GM23338 (cell line): ENCODE data around the gene RCCD1. TPM values are rescaled to one million over a fixed set of nuclear protein-coding genes. Genes with fewer than 3 reads are reported as not detected.
A peak's percentile ranks its signal among the peaks of the same experiment; 100 is the strongest.

Experiments used
- ATAC-seq: fragments of 200-7000 bp; cut with Tn5 transposase; 3 replicates; pipeline ENCODE4 v1.9.1; 2020
- DNase-seq: peaks from one replicate; pipeline ENCODE4 v3.0.0-alpha.2; 2015; ENCODE audit warnings: low spot score
- H2AFZ ChIP-seq: fragments of 200-600 bp; sonication (generic); 2 replicates; pipeline ENCODE4 v1.8.0; 2016; ENCODE audit warnings: antibody characterized with exemption, mild to moderate bottlenecking, moderate library complexity
- H3F3A ChIP-seq: fragments of 200-600 bp; sonication (generic); replicated peaks from 2 replicates; pipeline ENCODE4 v1.8.0; 2017; ENCODE audit warnings: antibody characterized with exemption, mixed run types, low read depth
- H3K27ac ChIP-seq: fragments of 200-600 bp; sonication (generic); 2 replicates; pipeline ENCODE4 v1.6.1; 2016; ENCODE audit warnings: low read depth
- H3K27me3 ChIP-seq: fragments of 200-600 bp; sonication (generic); 2 replicates; pipeline ENCODE4 v1.8.0; 2016; ENCODE audit warnings: mild to moderate bottlenecking, mixed run types, moderate library complexity; ENCODE audit not compliant: insufficient read depth
- H3K36me3 ChIP-seq: fragments of 200-600 bp; sonication (generic); 2 replicates; pipeline ENCODE4 v1.8.0; 2016; ENCODE audit warnings: mild to moderate bottlenecking; ENCODE audit not compliant: insufficient read depth
- H3K4me1 ChIP-seq: fragments of 200-600 bp; sonication (generic); 2 replicates; pipeline ENCODE4 v1.8.0; 2016; ENCODE audit warnings: mild to moderate bottlenecking, moderate library complexity; ENCODE audit not compliant: insufficient read depth
- H3K4me2 ChIP-seq: fragments of 200-600 bp; sonication (generic); 2 replicates; pipeline ENCODE4 v1.7.1; 2017; ENCODE audit warnings: mixed run types
- H3K4me3 ChIP-seq: fragments of 200-600 bp; sonication (generic); 2 replicates; pipeline ENCODE4 v1.6.1; 2016; ENCODE audit warnings: mixed run types
- H3K79me2 ChIP-seq: fragments of 200-600 bp; sonication (generic); replicated peaks from 2 replicates; pipeline ENCODE4 v1.8.0; 2017; ENCODE audit warnings: mild to moderate bottlenecking; ENCODE audit not compliant: insufficient read depth
- H3K9me2 ChIP-seq: fragments of 200-600 bp; sonication (generic); 2 replicates; pipeline ENCODE4 v1.8.0; 2017; ENCODE audit not compliant: insufficient read depth
- H4K20me1 ChIP-seq: fragments of 200-600 bp; sonication (generic); replicated peaks from 2 replicates; pipeline ENCODE4 v1.8.0; 2017; ENCODE audit warnings: mild to moderate bottlenecking; ENCODE audit not compliant: insufficient read depth
- H3K27ac Mint-ChIP-seq: 2 replicates; pipeline ENCODE4 v1.8.0; 2020; ENCODE audit warnings: inconsistent platforms, mild to moderate bottlenecking, moderate library complexity, mixed read lengths
- H3K27me3 Mint-ChIP-seq: 3 replicates; pipeline ENCODE4 v1.8.0; 2022; ENCODE audit warnings: low read depth, mild to moderate bottlenecking, moderate library complexity, mixed read lengths, inconsistent platforms; ENCODE audit not compliant: insufficient read depth, poor library complexity
- H3K36me3 Mint-ChIP-seq: 3 replicates; pipeline ENCODE4 v1.8.0; 2021; ENCODE audit warnings: low read depth, mild to moderate bottlenecking, inconsistent platforms, moderate library complexity, mixed read lengths
- H3K4me1 Mint-ChIP-seq: 3 replicates; pipeline ENCODE4 v1.8.0; 2020; ENCODE audit warnings: mild to moderate bottlenecking, inconsistent platforms, mixed read lengths
- H3K4me3 Mint-ChIP-seq: 3 replicates; pipeline ENCODE4 v1.8.0; 2021; ENCODE audit warnings: moderate library complexity, mild to moderate bottlenecking, inconsistent platforms, mixed read lengths
- H3K9me3 Mint-ChIP-seq: 3 replicates; pipeline ENCODE4 v1.8.0; 2020; ENCODE audit warnings: moderate library complexity, mild to moderate bottlenecking, inconsistent platforms, mixed read lengths
- CREB1 ChIP-seq: fragments of 250-450 bp; sonication (Bioruptor Pico); IDR thresholded peaks from 2 replicates; pipeline ENCODE4 v1.5.0; 2020; ENCODE audit warnings: low read depth, mild to moderate bottlenecking, moderate library complexity
- EZH2phosphoT487 ChIP-seq: fragments of 200-600 bp; sonication (generic); IDR thresholded peaks from one replicate; pipeline ENCODE4 v1.8.1; 2018; ENCODE audit warnings: antibody characterized with exemption; ENCODE audit not compliant: unreplicated experiment
- JUNB ChIP-seq: IDR thresholded peaks from one replicate; pipeline ENCODE4 v1.6.1; 2016; ENCODE audit warnings: antibody characterized with exemption; ENCODE audit not compliant: unreplicated experiment
- POLR2AphosphoS5 ChIP-seq: IDR thresholded peaks from 2 replicates; pipeline ENCODE4 v1.6.1; 2016; ENCODE audit warnings: antibody characterized with exemption, low read depth
- ZNF114 ChIP-seq: fragments of 250-450 bp; sonication (Bioruptor Pico); IDR thresholded peaks from 2 replicates; pipeline ENCODE4 v1.5.0; 2020; ENCODE audit warnings: mild to moderate bottlenecking, moderate library complexity
- polyA plus RNA-seq: library from polyadenylated mRNA; unstranded; fragments of >200 nt; fragmentation: Nextera tagmentation; extraction: Ambion mirVana; gene quantifications from 2 replicates; pipeline ENCODE4 v1.2.1, GENCODE V29; 2016
- total RNA-seq: library from RNA; depleted of rRNA; stranded (reverse); fragments of >200 nt; shearing (Covaris generic); gene quantifications from 2 replicates; pipeline ENCODE4 v1.2.3, GENCODE V29; 2014
- TF ChIP-seq, protein P1 (sequence below), 2 experiments: fragments of 200-600 bp in 1 of 2; sonication (generic) in 1 of 2; conservative IDR thresholded peaks; 2 replicates each; pipeline versions ENCODE4 v1.5.1 to v1.6.1; 2016 to 2017; ENCODE audit warnings: antibody characterized with exemption in 2 of 2, low read depth in 2 of 2, mild to moderate bottlenecking in 2 of 2, moderate library complexity in 1 of 2
- TF ChIP-seq, protein P2 (sequence below): IDR thresholded peaks from one replicate; pipeline ENCODE4 v1.6.1; 2018; ENCODE audit warnings: antibody characterized with exemption; ENCODE audit not compliant: unreplicated experiment
- TF ChIP-seq, protein P3 (sequence below): fragments of 250-450 bp; sonication (Bioruptor Pico); IDR thresholded peaks from 2 replicates; pipeline ENCODE4 v1.5.0; 2020; ENCODE audit warnings: mild to moderate bottlenecking, moderate library complexity
- TF ChIP-seq, protein P4 (sequence below): IDR thresholded peaks from 2 replicates; pipeline ENCODE4 v1.6.1; 2016; ENCODE audit warnings: antibody characterized with exemption

Gene RCCD1
- total and polyA plus RNA-seq, 2 experiments from 2014 or later: 10.8 to 17.1 TPM

DNA sequence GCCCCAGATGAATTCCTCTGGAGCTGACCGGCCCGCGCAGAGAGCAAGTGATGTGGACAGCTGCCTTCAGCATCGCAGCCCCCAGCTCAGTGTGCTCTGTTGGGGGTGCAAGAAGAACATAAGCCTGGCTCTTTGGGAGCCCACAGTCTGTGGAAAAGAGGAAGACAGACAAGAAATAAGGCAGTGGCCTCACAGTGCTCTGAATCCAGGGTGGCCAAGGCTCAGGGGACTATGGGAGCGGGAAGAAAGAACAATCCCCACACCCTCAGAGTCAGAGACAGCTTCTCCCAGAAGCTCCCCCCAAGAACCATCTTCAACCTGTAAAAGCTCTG, 22.1 kb upstream of the RCCD1 start:
- TF ChIP-seq POLR2AphosphoS5 (no peak), CREB1 (CRISPR knock-in tag) (no peak)
- TF ChIP-seq, protein P1, sequence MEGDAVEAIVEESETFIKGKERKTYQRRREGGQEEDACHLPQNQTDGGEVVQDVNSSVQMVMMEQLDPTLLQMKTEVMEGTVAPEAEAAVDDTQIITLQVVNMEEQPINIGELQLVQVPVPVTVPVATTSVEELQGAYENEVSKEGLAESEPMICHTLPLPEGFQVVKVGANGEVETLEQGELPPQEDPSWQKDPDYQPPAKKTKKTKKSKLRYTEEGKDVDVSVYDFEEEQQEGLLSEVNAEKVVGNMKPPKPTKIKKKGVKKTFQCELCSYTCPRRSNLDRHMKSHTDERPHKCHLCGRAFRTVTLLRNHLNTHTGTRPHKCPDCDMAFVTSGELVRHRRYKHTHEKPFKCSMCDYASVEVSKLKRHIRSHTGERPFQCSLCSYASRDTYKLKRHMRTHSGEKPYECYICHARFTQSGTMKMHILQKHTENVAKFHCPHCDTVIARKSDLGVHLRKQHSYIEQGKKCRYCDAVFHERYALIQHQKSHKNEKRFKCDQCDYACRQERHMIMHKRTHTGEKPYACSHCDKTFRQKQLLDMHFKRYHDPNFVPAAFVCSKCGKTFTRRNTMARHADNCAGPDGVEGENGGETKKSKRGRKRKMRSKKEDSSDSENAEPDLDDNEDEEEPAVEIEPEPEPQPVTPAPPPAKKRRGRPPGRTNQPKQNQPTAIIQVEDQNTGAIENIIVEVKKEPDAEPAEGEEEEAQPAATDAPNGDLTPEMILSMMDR (conservative IDR thresholded peaks at IDR 0.05; ENCODE audit: low read depth in 2 of 2): no peak
- TF ChIP-seq, protein P2, sequence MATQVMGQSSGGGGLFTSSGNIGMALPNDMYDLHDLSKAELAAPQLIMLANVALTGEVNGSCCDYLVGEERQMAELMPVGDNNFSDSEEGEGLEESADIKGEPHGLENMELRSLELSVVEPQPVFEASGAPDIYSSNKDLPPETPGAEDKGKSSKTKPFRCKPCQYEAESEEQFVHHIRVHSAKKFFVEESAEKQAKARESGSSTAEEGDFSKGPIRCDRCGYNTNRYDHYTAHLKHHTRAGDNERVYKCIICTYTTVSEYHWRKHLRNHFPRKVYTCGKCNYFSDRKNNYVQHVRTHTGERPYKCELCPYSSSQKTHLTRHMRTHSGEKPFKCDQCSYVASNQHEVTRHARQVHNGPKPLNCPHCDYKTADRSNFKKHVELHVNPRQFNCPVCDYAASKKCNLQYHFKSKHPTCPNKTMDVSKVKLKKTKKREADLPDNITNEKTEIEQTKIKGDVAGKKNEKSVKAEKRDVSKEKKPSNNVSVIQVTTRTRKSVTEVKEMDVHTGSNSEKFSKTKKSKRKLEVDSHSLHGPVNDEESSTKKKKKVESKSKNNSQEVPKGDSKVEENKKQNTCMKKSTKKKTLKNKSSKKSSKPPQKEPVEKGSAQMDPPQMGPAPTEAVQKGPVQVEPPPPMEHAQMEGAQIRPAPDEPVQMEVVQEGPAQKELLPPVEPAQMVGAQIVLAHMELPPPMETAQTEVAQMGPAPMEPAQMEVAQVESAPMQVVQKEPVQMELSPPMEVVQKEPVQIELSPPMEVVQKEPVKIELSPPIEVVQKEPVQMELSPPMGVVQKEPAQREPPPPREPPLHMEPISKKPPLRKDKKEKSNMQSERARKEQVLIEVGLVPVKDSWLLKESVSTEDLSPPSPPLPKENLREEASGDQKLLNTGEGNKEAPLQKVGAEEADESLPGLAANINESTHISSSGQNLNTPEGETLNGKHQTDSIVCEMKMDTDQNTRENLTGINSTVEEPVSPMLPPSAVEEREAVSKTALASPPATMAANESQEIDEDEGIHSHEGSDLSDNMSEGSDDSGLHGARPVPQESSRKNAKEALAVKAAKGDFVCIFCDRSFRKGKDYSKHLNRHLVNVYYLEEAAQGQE: peak; percentile 12
- H4K20me1 ChIP-seq: no peaks in the 10 kb centered on the region; the same call in 1 of the 2 replicates
- Mint-ChIP-seq H3K4me3 (peak overlapping the region; percentile 97; the same call in 2 of the 3 replicates), H3K36me3 (peaks cover 7% of the 10 kb centered on the region; the same call in 2 of the 3 replicates), H3K27me3 (peaks cover 16% of the 10 kb centered on the region), H3K4me1 (peaks cover 29% of the 10 kb centered on the region), H3K27ac (no peak overlapping the region; the same call in 1 of the 2 replicates), H3K9me3 (no peaks in the 10 kb centered on the region)
- no peaks in the 10 kb centered on the region; the same call in 1 of the 2 replicates for H3K79me2 ChIP-seq
- ATAC-seq: no peak
- H3K9me2 ChIP-seq: no peaks in the 10 kb centered on the region
- H3K4me2 ChIP-seq: peak overlapping the region; percentile 97
- H2AFZ ChIP-seq: peak overlapping the region; percentile 94; the same call in 1 of the 2 replicates
- H3K27ac ChIP-seq: no peak overlapping the region
- no peak for DNase-seq
- H3K4me3 ChIP-seq: peak overlapping the region; percentile 94; the same call in 1 of the 2 replicates
- peaks cover 6% of the 10 kb centered on the region; the same call in 1 of the 2 replicates for H3F3A ChIP-seq
- peaks cover 10% of the 10 kb centered on the region; the same call in 1 of the 2 replicates for H3K27me3 ChIP-seq
- H3K4me1 ChIP-seq: peaks cover 23% of the 10 kb centered on the region
- H3K36me3 ChIP-seq: peaks cover 7% of the 10 kb centered on the region; the same call in 1 of the 2 replicates

DNA sequence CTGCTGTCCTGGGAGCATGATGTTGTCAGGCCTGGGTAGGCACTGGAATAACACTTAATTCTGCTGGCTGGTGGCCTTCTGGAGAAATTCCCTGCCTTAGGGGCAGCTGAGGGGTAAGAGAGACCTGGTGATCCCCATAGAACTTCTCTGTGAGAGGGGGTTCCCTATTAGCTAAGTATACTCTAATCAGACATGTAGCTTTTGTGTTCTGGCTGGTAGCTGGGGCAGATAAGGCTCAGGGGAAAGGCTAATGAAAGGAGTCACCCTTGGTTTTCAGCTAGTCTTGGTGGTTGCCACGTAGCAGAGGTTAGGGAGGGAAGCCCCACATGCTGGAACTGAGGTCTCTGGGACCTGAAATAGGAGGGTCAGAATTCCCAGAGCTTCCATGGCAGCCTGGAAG, 21.4 kb upstream of the RCCD1 start:
- peaks cover 13% of the 10 kb centered on the region; the same call in 1 of the 2 replicates for H3K36me3 ChIP-seq
- peaks cover 29% of the 10 kb centered on the region for H3K4me1 Mint-ChIP-seq
- TF ChIP-seq, protein P3, sequence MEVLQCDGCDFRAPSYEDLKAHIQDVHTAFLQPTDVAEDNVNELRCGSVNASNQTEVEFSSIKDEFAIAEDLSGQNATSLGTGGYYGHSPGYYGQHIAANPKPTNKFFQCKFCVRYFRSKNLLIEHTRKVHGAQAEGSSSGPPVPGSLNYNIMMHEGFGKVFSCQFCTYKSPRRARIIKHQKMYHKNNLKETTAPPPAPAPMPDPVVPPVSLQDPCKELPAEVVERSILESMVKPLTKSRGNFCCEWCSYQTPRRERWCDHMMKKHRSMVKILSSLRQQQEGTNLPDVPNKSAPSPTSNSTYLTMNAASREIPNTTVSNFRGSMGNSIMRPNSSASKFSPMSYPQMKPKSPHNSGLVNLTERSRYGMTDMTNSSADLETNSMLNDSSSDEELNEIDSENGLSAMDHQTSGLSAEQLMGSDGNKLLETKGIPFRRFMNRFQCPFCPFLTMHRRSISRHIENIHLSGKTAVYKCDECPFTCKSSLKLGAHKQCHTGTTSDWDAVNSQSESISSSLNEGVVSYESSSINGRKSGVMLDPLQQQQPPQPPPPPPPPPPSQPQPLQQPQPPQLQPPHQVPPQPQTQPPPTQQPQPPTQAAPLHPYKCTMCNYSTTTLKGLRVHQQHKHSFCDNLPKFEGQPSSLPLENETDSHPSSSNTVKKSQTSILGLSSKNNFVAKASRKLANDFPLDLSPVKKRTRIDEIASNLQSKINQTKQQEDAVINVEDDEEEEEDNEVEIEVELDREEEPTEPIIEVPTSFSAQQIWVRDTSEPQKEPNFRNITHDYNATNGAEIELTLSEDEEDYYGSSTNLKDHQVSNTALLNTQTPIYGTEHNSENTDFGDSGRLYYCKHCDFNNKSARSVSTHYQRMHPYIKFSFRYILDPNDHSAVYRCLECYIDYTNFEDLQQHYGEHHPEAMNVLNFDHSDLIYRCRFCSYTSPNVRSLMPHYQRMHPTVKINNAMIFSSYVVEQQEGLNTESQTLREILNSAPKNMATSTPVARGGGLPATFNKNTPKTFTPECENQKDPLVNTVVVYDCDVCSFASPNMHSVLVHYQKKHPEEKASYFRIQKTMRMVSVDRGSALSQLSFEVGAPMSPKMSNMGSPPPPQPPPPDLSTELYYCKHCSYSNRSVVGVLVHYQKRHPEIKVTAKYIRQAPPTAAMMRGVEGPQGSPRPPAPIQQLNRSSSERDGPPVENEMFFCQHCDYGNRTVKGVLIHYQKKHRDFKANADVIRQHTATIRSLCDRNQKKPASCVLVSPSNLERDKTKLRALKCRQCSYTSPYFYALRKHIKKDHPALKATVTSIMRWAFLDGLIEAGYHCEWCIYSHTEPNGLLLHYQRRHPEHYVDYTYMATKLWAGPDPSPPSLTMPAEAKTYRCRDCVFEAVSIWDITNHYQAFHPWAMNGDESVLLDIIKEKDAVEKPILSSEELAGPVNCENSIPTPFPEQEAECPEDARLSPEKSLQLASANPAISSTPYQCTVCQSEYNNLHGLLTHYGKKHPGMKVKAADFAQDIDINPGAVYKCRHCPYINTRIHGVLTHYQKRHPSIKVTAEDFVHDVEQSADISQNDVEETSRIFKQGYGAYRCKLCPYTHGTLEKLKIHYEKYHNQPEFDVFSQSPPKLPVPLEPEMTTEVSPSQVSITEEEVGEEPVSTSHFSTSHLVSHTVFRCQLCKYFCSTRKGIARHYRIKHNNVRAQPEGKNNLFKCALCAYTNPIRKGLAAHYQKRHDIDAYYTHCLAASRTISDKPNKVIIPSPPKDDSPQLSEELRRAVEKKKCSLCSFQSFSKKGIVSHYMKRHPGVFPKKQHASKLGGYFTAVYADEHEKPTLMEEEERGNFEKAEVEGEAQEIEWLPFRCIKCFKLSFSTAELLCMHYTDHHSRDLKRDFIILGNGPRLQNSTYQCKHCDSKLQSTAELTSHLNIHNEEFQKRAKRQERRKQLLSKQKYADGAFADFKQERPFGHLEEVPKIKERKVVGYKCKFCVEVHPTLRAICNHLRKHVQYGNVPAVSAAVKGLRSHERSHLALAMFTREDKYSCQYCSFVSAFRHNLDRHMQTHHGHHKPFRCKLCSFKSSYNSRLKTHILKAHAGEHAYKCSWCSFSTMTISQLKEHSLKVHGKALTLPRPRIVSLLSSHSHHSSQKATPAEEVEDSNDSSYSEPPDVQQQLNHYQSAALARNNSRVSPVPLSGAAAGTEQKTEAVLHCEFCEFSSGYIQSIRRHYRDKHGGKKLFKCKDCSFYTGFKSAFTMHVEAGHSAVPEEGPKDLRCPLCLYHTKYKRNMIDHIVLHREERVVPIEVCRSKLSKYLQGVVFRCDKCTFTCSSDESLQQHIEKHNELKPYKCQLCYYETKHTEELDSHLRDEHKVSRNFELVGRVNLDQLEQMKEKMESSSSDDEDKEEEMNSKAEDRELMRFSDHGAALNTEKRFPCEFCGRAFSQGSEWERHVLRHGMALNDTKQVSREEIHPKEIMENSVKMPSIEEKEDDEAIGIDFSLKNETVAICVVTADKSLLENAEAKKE (CRISPR knock-in tag): no peak
- TF ChIP-seq ZNF114 (no peak), JUNB (no peak), EZH2phosphoT487 (no peak)
- TF ChIP-seq, protein P4, sequence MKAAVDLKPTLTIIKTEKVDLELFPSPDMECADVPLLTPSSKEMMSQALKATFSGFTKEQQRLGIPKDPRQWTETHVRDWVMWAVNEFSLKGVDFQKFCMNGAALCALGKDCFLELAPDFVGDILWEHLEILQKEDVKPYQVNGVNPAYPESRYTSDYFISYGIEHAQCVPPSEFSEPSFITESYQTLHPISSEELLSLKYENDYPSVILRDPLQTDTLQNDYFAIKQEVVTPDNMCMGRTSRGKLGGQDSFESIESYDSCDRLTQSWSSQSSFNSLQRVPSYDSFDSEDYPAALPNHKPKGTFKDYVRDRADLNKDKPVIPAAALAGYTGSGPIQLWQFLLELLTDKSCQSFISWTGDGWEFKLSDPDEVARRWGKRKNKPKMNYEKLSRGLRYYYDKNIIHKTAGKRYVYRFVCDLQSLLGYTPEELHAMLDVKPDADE: no peak

More for the DNA sequence above, 21.4 kb upstream of the RCCD1 start:
- DNase-seq (no peak), ATAC-seq (no peak)
- H3K4me1 ChIP-seq: peaks cover 23% of the 10 kb centered on the region
- peaks cover 6% of the 10 kb centered on the region; the same call in 1 of the 2 replicates for H3F3A ChIP-seq
- H4K20me1 ChIP-seq: no peaks in the 10 kb centered on the region; the same call in 1 of the 2 replicates
- H3K4me2 ChIP-seq: no peak overlapping the region
- H2AFZ ChIP-seq: no peak overlapping the region
- Mint-ChIP-seq H3K36me3 (peaks cover 9% of the 10 kb centered on the region), H3K4me3 (peak overlapping the region; percentile 26; the same call in 2 of the 3 replicates), H3K9me3 (no peaks in the 10 kb centered on the region), H3K27me3 (peaks cover 16% of the 10 kb centered on the region), H3K27ac (no peak overlapping the region)
- no peak overlapping the region for H3K27ac ChIP-seq
- H3K79me2 ChIP-seq: no peaks in the 10 kb centered on the region; the same call in 1 of the 2 replicates
- H3K4me3 ChIP-seq: no peak overlapping the region
- no peaks in the 10 kb centered on the region for H3K9me2 ChIP-seq
- H3K27me3 ChIP-seq: peaks cover 10% of the 10 kb centered on the region; the same call in 1 of the 2 replicates
